Measurements from ENCODE around the gene E2F2.

The E2F2 gene

DNA sequence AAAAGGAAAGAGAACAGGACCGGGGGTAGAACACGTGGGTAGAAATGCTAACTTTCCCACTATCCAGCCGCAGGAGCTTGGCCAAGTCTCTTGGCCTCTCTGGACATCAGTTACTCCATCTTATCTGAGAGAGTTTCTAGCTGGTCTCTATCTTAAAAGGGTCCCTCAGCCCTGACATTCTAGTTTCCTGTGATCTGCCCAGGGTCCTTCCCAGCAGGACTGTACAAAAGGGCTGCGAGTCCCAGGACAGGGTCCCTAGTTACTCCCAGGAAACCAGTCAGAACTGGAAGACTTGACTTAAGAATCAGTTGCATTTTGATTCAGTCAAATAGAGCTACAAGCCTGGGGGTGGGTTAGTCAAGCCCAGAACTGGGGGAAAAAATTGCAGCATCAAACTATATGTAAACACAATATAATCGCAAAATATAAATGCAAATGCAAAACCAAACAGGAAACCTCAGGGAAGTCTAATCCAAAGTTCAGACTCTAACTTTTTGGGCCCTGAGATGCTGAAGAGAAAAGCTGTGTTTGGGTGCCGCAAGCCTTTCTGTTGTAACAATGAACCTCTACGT lies 49.9 kb downstream of the E2F2 start:
- no peak for DNase-seq

DNA sequence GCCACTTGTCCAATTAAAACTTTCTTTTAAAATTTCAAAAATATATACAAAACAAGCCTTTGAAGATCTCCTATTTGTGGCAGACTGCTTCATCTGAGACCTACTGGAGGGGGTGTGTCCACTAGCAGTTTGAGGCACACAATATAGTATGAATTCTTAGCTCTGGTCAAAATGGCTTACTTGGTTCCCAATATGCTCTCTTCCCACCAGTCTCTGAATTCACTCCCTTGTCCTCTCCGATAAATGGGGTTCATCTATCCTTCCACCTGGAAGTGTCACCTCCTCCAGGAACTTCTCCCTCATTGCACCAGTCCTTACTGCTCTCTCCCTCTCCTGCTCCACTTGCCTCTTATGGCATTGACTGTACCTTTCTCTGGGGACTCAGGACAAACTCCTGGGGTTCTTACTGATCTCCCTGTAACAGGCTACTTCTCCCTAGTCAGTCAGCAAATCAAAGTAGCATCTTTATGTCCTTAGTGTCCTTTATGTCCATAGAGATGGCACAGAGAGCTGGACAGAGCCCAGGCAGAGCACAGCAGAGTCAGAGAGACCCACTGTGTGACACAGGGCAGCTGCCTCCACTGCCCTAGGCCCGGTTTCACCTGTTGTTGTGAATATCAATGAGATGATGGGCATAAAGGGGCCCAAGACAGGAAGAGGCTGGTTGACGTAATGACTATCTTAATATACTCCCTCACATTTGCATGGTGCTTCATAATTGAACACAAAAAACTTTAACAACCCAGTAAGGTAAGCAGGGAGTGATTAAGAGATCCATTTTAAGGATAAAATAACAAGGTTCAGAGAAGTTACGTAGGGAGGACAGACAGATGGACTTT lies 50.6 kb downstream of the E2F2 start:
- DNase-seq, result no peak

DNA sequence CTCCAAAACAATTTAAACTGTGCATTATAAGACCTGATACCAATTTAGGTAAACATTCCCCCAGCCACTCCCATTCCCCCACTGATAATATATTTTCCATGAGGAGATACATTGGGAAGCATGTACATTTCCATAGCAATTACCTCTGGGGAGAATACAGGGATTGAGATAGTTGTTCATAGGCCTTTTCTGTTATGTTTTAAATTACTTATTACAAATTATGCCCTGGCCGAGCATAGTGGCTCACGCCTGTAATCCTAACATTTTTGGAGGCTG lies 51.4 kb downstream of the E2F2 start:
- no peak for DNase-seq

DNA sequence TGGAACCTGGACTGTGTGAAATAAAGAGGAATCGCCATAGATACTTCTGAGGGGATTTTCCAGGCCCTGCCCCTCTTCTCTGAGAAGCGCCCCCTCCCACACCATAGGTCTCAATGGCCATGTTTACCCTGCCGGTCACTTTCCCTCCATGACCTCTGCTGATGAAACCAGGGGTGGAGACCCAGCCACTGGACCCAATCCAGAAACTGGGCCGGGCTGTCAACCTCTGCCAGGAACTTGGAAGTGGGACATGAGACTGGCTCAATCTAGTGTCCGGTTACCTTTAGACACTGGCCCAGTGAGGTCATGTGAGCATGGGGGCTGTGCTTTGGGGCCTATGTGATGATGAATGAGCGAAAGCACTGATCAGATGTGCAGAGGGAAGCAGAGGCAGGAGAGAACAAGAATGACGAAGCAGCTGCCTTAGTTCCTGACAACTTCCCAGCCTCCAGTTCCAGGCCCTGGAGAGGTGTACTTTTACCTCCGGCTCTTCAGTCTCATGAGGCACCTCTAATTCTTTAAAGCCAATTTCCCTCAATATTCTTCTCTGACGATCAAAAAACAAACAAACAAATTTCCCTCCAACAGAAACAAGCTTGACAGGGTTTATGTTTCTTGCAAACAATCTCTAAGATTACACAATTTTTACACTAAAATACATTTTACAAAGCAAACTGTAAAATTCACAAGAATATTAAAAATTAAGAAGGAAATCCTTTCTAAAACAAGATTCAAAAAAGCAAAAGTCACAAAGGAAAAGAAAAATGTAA lies 52.0 kb downstream of the E2F2 start:
- no peak for DNase-seq

DNA sequence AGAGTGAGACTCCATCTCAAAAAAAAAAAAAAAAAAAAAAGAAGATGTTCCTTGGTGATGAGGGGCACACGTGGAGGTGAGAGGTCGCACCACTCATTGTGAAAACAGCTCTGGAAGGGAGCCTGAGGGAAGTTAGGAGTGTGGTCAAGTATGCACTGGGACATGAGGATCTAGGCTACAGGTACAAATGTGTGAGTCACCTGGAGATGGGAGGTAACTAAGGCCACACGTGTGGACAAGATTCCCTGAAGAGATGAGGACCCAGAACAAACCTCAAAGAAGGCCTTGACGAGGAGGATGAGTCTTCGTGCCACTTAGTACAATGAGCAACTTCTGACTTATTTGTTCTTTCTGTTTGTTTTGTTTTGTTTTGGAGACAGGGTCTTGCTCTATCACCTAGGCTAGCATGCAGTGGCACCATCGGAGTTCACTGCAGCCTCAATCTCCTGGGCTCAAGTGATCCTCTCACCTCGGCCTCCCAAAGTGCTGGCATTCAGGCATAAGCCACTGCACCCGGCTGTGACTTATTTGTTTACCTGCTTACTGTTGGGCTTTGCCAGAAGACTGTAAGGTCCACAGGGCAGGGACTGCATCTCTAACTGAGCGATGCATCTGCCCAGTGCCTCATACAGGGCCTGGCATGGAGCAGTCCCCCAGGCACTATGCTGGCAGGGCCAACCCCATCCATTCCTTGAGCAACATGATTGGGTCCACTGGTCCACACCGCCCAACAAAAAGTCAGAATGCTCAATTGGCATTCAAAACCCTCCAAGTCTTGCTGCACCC lies 53.5 kb downstream of the E2F2 start:
- no peak for DNase-seq

DNA sequence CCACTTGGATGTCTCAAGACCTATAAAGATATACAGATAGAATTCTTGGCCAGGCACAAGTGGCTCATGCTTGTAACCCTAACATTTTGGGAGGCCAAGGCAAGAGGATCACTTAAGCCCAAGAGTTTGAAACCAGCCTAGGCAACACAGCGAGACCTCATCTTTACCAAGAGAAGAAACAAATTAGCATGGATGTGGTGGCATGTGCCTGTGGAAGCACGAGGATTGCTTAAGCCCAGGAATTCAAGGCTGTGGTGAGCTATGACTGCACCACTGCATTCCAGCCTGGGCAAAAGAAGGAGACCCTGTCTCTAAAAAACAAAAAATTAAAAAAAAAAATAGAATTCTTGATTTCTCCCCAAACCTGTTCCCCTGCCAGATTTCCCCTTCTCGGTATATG lies 55.4 kb downstream of the E2F2 start:
- no peak for DNase-seq

DNA sequence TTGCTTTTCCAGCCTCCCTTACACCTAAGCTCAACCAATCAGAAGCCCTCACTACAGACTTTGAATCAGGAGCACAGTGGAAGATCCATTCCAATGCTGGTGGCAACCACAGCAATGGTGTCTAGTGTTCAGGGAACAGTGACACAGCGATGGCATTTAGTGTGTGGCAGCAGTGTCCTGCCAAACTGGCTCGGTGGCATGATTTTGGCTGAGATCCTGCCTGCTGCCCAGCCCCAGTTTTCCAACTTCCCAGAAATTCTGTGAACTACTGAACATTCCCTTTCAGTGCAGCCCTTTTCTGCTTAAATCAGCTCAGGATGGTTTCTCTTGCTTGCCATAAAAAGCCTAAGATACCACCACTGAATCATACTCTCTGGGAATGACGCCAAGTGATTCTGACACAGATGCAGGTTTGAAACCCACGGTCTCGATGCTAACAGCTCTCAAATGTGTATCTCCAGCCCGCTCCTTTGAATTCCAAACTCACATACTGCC lies 55.9 kb downstream of the E2F2 start:
- DNase-seq, result no peak

DNA sequence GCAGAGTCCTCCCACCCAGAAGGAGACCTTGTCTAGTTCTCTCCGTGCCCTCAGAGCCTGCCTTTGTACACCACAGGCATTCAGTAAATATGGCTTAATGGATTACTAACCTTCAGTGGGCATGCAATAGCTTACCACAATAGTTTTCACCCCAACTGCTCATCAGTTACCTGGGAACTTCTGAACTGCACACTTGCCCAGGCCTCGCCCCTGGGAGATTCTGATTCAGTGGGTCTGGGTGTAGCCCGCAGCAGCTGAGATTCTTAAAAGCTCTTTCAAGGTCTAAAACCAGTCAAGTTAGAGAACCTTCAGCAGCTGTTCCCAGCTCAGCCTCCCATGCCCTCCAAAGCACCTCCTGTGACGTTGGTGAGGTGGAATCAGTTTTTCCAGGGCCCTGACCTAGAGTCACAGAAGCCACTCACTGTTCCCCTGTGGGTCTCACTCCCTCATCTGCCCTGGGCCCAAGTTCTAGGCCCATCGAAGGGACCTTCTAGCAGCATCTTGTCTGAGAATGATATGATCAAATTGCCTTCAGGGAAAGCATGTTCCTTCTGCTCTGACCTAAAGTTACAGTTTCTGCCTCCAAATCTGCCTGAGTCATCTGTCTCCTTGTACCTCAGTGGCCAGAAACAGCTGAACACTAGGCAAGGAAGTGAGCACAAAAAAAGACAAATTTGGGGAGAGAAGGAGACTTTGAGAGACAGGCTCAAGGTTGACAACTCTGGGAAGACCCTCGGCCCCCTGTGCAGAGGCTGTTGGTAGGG lies 57.8 kb downstream of the E2F2 start:
- DNase-seq, result no peak

DNA sequence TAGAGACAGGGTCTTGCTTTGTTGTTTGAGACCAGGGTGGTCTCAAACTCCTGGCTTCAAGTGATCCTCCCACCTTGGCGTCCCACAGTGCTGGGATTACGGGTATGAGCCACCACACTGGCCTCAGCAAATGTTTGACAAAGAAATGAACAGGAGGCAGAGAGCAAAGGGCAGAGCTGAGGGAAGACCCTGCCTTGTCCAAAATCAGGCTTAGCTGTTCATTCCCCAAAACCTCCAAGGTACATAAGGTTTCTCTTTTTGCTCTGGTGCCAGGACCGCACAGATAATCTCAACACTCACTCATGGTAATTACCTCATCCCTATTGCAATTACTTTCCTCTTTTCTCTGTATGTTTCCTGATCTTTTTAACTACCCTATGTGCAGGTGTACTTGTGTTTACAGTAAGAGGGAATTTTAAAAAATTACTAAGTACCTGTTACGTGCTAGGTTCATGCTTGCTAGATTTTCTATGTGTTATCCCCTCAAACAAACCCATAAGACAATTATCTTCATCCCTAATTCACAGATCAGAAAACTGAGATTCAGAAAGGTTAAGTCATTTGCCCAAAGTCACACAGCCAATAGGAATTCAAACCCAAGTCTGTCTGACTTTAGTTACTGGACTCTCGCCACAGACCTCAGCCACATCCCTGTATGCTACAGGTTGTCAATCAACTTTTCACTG lies 58.5 kb downstream of the E2F2 start:
- DNase-seq, result no peak

DNA sequence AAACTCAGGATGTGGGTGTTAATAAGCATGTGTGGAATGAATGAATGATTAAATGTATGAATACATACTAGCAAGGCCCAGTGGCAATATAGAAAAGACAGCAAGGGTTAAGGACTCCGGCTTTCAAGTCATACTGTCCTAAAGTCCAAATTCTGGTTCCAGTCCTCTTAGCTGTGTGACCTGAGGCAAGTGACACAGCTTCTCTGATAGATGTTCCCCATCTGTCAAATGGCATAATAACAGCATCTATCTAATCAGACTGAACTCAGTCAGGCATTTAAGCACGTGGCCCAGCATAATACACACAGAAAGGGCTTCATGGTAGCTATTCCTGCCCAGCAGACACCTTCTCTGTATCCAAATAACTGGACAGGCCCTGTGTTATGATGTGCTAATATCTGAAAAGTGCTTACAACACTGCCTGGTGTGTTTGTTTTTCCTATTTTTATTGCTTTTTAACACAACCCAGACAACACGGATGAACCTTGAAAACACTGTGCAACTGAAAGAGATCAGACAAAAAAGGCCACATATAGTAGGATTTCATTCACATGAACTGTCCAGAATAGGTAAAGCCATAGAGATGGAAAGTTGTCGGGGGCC lies 59.5 kb downstream of the E2F2 start:
- no peak for DNase-seq

DNA sequence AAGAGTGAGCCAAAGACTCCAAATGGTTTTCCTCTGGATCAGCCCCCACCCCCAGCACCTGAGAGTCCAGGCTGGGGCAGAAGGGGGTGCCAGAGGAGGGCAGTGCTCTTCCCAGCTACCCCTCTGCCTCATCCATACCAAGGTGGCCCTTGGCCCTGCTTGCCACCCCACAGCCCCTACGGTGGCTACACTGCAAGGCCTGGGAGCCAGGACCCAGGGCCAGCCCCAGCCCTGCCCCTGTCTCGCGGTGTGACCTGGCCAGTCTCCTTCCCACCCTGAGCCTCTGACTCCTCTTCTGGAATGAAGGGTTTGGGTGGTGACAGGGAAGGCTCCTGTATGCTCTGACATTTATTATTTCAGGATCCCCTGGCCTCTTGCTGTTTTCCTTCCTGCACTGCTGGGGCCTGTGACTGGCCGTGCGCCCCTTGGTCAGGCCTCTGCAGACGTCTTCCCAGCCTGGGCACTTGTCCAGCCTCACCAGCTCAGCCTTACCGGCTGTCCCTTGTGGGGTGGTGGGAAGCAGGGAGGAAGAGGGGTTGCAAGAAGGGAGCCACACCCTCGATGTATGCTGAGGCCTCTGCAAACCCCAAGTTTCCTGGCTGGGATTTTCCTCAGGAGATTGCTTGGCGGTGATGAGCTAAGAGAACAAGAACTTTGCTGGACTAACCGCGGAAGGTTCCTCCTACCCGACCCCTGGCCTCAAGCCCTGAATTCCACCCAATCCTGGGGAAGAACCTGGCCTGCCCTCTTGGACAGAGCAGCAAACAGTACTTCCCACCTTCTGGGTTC lies 60.6 kb downstream of the E2F2 start:
- no peak for DNase-seq

DNA sequence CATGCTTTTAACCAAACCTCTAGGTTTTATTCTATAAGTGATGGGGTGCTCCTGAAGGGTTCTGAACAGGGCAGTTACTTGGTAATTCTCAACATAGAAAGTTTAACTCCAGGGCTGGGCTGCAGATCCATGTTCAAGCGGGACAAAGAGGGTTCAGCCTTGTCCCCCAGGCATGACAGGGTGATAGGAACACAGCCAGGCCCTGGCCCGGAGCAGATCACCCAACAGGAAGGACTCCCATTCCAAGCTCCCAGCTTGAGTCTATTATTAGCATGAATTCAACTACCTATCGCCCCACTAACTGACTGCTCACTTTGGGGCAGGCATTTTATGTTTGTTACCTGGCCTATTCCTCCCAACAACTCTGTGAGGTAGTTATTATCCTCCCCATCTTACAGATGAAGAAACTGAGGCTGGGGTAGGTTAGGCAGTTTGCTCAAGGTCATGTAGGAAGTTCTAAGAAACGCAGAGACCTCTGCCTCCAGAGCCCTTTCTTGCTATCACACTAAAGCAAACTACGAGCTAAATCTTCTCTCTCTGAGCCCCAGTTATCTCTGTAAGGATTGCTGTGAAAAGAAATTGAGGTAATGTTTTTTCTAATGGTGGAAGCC lies 61.6 kb downstream of the E2F2 start:
- no peak for DNase-seq

DNA sequence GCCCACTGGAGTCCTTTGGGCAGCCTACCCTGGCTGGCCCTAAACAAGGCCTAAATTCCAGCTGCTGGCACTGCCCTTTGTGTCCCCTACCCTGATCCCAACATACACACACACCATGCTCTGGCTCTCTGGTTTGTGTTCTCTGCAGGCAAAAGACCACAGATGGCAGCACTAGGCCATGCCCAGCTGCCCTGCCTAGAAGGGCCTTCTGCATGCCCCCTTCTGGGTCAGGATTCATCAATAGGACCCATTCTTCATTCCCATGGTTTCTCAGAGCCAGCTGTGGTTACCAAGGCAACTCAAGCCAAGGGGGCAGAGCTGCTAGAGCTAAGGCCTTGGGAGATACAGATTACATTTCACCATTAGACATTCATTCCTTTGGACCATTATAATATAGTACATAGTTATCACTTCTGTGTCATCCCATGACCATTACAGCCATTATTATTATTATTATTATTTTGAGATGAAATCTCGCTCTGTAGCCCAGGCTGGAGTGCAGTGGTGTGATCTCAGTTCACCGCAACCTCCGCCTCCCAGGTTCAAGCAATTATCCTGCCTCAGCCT lies 64.5 kb downstream of the E2F2 start:
- no peak for DNase-seq

DNA sequence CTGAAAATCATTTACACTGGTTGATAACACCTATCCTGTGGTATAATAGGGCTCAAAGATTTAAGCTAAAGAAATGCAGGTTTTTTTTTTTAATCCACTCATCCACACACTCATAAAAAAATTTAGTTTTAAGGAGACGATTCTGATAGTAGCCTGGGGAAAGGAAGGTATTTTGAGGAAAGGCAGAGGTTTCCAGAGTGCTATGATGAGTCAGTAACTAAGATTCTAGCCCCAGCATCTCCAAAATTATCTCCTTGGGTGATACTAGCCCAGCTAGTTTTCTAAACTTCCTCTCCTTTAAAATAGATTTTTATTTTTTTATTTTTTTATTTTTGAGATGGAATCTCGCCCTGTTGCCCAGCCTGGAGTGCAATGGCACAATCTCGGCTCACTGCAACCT lies 67.7 kb downstream of the E2F2 start:
- no peak for DNase-seq

DNA sequence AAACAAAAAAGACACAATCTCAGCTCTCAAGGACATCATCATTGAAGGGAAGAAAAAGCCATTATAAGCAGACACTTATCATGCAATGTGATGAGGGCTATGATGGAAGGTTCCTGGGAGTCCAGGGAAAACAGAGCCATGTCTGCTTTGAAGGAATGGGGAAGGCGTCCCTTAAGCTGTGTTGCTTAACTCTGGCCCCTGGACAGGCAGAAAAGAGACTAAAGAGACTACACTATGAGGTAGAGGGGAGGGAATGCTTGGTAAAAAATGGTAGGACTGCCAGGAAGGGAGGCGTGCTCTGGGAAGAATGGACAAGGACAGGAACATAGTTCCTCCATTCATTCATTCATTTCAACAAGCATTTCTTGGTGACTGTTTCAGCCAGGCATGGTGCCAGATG lies 68.3 kb downstream of the E2F2 start:
- no peak for DNase-seq

DNA sequence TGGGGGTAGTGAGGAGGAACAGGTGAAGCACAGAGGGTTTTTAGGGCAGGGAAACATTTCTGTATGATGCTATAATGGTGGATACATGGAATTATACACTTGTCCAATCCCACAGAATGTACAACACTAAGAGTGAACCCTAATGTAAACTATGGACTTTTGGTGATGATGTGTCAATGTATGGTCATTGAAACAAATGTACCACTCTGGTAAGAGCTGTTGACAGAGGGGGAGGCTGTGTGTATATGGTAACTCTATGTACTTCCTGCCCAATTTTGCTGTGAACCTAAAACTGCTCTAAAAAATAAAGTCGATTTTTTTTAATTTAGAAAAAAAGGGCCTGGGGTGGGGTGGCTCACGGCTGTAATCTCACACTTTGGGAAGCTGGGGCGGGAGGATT lies 70.0 kb downstream of the E2F2 start:
- no peak for DNase-seq

DNA sequence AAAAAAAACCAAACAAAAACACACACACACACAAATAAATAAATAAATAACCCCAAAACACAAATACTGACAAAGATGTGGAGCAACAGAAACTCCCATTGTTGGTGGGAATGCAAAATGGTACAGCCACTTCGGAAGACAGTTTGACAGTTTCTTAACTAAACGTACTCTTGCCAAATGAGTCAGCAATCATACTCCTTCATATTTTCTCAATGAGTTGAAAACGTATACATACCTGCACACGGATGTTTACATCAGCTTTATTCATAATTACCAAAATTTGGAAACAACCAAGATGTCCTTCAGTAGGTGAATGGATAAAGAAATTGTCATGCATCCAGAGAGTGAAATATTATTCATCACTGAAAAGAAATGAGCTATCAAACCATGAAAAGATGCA lies 70.5 kb downstream of the E2F2 start:
- no peak for DNase-seq

DNA sequence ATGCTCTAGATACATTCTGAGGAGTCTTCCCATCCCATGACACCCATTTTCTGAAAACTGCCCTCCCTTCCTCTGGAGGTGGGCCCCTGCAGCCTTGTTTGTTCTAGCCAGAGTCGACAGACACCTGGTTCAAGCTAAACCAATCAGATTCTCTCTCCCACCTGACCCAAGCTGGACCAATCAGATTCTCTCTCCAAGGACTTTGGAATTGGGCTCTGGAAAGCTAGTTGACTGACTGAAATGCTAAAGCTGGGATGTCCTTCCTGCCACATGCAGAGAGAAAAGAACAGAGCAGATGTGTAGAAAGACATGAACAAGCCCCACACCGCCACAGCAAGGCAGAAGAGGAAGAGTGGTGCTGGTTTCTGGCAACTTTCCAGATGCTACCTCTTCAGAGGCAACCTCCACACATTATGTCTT lies 71.7 kb downstream of the E2F2 start:
- no peak for DNase-seq

Data from Kasumi-1 (cell line).